GM12878 (cell line): ENCODE results near the gene IER5. TPM values are rescaled to one million over a fixed set of nuclear protein-coding genes. Genes with fewer than 3 reads are reported as not detected.
A peak's percentile ranks its signal among the peaks of the same experiment; 100 is the strongest.

Experiments
- CHD1 ChIP-seq: IDR thresholded peaks from 2 replicates; pipeline ENCODE4 v1.6.1; 2012; ENCODE audit warnings: low read depth, low read length, improper control_type of control experiment
- CUX1 ChIP-seq: IDR thresholded peaks from 2 replicates; pipeline ENCODE4 v1.6.1; 2012; ENCODE audit warnings: improper control_type of control experiment, low read depth, low read length; ENCODE audit not compliant: insufficient replicate concordance
- EGR1 ChIP-seq, 2 experiments: IDR thresholded peaks; 1 replicate in 1 of 2; 2 replicates in 1 of 2; pipeline ENCODE4 v1.6.1; 2011 to 2012; ENCODE audit warnings: low read depth in 2 of 2, low read length in 2 of 2, borderline replicate concordance in 1 of 2, mild to moderate bottlenecking in 1 of 2, moderate library complexity in 1 of 2
- HSF1 ChIP-seq: fragments of 150-350 bp; IDR thresholded peaks from 2 replicates; pipeline ENCODE4 v1.6.1; 2014; ENCODE audit warnings: mild to moderate bottlenecking, low read depth, low read length
- MEF2B ChIP-seq: fragments of 450-650 bp; IDR thresholded peaks from 2 replicates; pipeline ENCODE4 v1.6.1; 2018; ENCODE audit warnings: mild to moderate bottlenecking, moderate library complexity; ENCODE audit not compliant: partially characterized antibody, poor library complexity, severe bottlenecking
- POLR2A ChIP-seq: IDR thresholded peaks from 2 replicates; pipeline ENCODE4 v1.6.1; 2011; ENCODE audit warnings: low read depth, mild to moderate bottlenecking, low read length
- POLR2AphosphoS2 ChIP-seq: IDR thresholded peaks from 2 replicates; pipeline ENCODE4 v1.6.1; 2011; ENCODE audit warnings: low read depth, mild to moderate bottlenecking, low read length, improper control_type of control experiment, moderate library complexity
- RAD21 ChIP-seq: IDR thresholded peaks from 2 replicates; pipeline ENCODE4 v1.6.1; 2011; ENCODE audit warnings: mild to moderate bottlenecking, low read depth, low read length, moderate library complexity; ENCODE audit not compliant: insufficient read depth
- RBBP5 ChIP-seq: fragments of 200-600 bp; sonication (generic); conservative IDR thresholded peaks from 2 replicates; pipeline ENCODE4 v1.6.1; 2016
- STAT1 ChIP-seq: fragments of 450-650 bp; conservative IDR thresholded peaks from 2 replicates; pipeline ENCODE4 v1.6.1; 2014; ENCODE audit warnings: antibody characterized with exemption, mild to moderate bottlenecking
- ZBTB4 ChIP-seq: fragments of 450-650 bp; formaldehyde crosslinking; IDR thresholded peaks from 2 replicates; pipeline ENCODE4 v1.4.0; 2022; ENCODE audit warnings: mild to moderate bottlenecking, moderate library complexity
- ZSCAN29 ChIP-seq: fragments of 450-650 bp; IDR thresholded peaks from 2 replicates; pipeline ENCODE4 v1.6.1; 2017; ENCODE audit warnings: mild to moderate bottlenecking, moderate library complexity
- polyA plus RNA-seq, 11 experiments: library from polyadenylated mRNA; depleted of rRNA in 4 of 11; unstranded in 6 of 11; stranded (reverse) in 5 of 11; fragments of >200 nt; fragmentation: Nextera tagmentation in 4 of 11; fragmentation: Illumina TruSeq in 1 of 11; extraction: Ambion mirVana in 4 of 11; extraction: Trizol in 1 of 11; gene quantifications; 1 replicate in 1 of 11; 2 replicates in 10 of 11; pipeline versions ENCODE4 v1.2.1 to v1.2.3, GENCODE V29; 2011 to 2016; ENCODE audit warnings: inconsistent platforms in 2 of 11, missing spikeins in 2 of 11, low read depth in 1 of 11
- total RNA-seq, 4 experiments: library from RNA; depleted of rRNA in 3 of 4; stranded (reverse); fragments of >200 nt in 3 of 4; fragmentation: Illumina TruSeq in 1 of 4; extraction: Trizol in 1 of 4; gene quantifications; 2 replicates each; pipeline versions ENCODE4 v1.2.1 to v1.2.3, GENCODE V29; 2013 to 2021
- TF ChIP-seq, protein P1 (sequence below): fragments of 450-650 bp; formaldehyde crosslinking; IDR thresholded peaks from 2 replicates; pipeline ENCODE4 v1.5.0; 2022; ENCODE audit warnings: mild to moderate bottlenecking, missing genetic modification characterization
- TF ChIP-seq, protein P2 (sequence below): IDR thresholded peaks from 2 replicates; pipeline ENCODE4 v1.6.1; 2012; ENCODE audit warnings: low read depth, low read length, improper control_type of control experiment

IER5 gene
- total and polyA plus RNA-seq, 10 of the 15 experiments (the other 5 are each of a cell fraction or from before 2014, with no cell fraction given) = 4.3 to 75.2 (median 30.5) TPM

DNA sequence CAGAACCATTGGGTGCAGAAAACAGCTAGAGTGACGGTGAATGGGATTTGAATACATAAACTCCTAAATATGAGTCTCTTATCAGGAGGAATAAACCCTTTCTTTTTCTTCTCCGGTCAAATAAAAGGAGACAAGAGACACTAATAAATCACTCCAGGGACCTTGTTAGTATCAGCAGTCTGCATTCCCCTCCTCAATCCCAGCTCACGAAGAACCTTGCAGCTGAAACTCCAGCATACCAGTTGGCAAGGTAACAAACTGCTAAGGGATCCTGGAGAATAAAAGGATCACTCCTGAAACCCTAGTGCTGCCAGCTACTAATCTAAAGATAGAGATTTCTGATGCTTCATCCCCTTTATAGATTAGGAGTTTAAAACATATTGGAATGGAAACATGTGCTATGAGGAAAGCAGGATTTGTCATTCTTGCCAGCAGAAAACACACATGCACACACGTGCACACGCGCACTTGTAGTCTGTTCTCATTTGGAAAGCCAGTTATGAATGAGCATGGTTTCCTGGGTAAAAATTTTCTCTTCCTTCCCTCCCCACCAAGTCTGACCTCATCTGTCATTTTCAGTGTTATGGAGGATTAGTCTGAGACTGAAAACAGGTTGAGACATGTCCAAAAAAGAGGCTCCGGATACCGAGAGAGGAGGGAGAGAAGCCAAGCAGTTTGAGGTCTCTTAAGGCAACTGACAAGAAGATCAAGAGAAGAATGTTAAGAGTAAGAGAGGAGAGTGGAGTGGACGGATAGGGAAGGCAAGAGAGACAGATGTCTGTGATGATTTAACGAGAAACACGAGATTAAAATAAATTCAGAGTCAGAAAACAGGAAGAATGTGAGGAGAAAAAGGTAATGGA is 10.9 kb downstream of the IER5 start (continued):
- no peak for TF ChIP-seq HSF1
- TF ChIP-seq, protein P1, sequence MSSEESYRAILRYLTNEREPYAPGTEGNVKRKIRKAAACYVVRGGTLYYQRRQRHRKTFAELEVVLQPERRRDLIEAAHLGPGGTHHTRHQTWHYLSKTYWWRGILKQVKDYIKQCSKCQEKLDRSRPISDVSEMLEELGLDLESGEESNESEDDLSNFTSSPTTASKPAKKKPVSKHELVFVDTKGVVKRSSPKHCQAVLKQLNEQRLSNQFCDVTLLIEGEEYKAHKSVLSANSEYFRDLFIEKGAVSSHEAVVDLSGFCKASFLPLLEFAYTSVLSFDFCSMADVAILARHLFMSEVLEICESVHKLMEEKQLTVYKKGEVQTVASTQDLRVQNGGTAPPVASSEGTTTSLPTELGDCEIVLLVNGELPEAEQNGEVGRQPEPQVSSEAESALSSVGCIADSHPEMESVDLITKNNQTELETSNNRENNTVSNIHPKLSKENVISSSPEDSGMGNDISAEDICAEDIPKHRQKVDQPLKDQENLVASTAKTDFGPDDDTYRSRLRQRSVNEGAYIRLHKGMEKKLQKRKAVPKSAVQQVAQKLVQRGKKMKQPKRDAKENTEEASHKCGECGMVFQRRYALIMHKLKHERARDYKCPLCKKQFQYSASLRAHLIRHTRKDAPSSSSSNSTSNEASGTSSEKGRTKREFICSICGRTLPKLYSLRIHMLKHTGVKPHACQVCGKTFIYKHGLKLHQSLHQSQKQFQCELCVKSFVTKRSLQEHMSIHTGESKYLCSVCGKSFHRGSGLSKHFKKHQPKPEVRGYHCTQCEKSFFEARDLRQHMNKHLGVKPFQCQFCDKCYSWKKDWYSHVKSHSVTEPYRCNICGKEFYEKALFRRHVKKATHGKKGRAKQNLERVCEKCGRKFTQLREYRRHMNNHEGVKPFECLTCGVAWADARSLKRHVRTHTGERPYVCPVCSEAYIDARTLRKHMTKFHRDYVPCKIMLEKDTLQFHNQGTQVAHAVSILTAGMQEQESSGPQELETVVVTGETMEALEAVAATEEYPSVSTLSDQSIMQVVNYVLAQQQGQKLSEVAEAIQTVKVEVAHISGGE (CRISPR knock-in tag) = no peak
- TF ChIP-seq POLR2A = no peak
- TF ChIP-seq ZBTB4 (CRISPR knock-in tag) = no peak
- TF ChIP-seq, protein P2, sequence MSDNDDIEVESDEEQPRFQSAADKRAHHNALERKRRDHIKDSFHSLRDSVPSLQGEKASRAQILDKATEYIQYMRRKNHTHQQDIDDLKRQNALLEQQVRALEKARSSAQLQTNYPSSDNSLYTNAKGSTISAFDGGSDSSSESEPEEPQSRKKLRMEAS = peak; percentile 44; the same call in 1 of the 2 replicates
- TF ChIP-seq RAD21 = no peak; the same call in 1 of the 2 replicates
- TF ChIP-seq EGR1 (IDR thresholded peaks at IDR 0.05; ENCODE audit: borderline replicate concordance in 1 of 2, low read depth in 2 of 2, low read length in 2 of 2) = no peak
- no peak for TF ChIP-seq POLR2AphosphoS2
- no peak for TF ChIP-seq RBBP5
- TF ChIP-seq CUX1 = no peak
- peak; percentile 50 for TF ChIP-seq MEF2B
- 0 out of 2 replicates have a peak, but pooled peaks have one; percentile 63 for TF ChIP-seq CHD1
- TF ChIP-seq STAT1 = no peak
- no peak for TF ChIP-seq ZSCAN29
